NCI-H345 treated with DMSO at 0.1 percent for 48 hours (cell line): Measurements from ENCODE around the gene SLIT1.
"Not testable (repeated sequence)": the region's sequence is repeated elsewhere in the genome, so short reads cannot be mapped to it uniquely, and the experiment has no call there.

ENCODE experiments used
- DNase-seq: peaks from one replicate; lab custom pipeline; 2025; ENCODE audit not compliant: unreplicated experiment; lab: John Stamatoyannopoulos, UW

SLIT1 gene

DNA sequence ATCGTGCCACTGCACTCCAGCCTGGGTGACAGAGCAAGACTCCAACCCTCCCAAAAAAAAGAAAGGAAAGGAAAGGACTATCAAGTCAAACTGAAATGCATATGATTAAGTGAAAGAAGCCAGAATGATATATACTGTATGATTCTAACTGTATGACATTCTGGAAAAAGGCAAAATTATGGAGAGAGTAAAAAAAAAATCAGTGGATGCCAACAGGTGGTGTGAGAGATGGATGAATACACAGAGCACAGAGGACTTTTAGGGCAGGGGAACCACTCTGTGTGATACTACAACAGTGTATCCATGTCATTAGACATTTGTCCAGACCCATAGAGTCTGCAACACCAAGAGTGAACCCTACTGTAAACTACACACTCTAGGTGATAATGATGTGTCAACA is 99.2 kb downstream of the SLIT1 start:
- no peak for DNase-seq

DNA sequence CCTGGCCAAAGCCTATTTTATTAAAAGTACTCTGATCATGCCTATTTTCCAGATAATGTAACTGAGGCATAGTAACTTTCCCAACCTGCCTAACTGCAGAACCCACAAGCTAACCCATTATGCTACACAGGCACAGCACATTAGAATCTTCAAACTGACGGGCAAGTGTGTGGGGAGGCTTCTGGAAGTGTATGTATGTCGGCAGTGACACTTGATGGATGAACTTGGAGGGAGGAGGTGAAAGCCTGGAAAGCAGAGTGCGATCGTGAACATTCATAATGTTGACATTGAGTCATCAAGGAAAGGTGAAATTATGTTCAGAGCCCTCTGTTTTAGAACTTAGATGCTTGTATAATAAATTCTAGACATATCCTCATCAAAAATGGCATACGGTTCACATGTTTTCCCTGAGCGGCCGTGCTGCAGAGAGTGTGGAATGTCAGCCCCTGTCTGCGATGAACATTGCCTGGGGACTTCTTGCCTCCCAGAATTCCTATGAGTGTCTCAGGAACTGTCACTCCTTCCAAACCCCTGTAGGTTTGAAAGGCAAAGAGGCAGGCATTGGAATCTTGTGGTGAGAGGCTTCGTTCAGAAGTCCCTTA is 102.4 kb downstream of the SLIT1 start:
- DNase-seq = no peak

DNA sequence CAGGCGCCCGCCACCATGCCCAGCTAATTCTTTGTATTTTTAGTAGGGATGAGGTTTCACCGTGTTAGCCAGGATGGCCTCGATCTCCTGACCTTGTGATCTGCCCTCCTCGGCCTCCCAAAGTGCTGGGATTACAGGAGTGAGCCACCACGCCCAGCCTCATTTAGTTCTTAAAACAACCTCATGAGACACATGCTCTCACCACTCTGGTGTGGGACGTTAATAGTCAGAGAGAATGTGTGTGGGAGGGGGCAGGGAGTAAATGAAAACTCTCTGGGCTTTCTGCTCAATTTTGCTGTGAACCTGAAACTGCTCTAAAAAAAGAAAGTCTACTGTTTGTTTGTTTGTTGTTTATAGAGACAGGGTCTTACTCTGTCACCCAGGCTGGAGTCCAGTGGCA is 103.2 kb downstream of the SLIT1 start:
- not testable (repeated sequence) for DNase-seq

DNA sequence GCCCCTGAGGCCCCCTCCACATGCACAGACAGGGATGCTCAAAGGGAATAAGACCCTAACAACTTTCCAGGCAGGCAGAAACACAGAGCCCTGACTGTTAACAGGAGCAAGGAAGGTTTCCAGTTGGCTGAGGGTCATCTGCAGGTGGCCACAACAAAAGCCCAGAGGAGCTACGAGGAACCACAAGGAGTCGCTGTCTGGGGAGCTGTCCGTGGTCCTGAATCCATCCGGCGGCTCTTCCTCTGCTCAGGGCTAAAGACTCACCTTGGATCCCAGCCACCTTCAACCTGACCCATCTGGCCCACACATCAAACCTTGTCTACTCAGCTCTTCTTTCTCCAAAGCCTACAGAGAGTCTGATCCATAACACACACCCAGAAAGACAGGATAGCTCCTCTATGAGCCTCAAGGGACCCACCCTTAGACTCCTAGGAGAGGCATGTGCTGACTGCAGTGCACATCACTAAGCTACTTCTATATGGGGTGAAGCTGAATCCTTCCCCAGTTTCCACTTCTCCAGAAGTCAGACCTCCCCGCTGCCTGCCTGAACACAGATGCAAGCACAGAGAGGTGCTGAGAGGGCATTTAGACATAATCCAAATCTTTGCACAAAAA is 104.0 kb downstream of the SLIT1 start:
- DNase-seq = no peak

DNA sequence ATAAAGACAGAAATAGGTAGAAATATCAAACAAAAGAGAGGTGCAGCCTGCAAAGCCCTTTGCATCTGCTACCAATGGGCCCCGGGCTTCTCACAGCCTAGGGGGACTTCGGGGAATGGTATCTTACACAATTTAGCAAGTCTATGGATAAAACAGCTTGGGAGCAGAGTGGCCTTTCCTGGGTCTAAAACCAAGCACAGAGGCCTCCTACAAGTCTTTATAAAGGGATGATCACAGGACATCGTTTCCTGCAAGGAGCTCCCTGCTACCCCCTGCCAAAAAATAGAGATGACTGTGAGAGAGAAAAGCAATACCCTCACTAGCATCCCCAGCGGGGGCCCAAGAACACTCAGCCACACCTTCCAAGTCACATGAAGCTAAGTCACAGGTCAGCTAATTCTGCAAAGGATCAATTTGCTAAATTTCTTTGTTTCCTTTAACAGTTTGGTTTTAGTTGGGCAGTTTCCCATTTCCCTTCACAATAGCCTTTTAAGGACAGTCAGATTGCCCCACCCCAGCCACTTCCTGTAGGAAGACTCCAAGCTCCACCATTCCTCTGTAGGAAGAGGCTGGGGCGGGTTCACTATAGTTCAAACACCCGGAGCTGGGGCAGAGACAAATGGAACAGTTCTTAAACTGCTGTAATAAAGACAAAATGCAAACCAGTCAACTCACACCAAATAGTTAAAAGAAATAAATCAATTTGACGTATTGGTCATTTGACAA is 105.5 kb downstream of the SLIT1 start:
- no peak for DNase-seq

DNA sequence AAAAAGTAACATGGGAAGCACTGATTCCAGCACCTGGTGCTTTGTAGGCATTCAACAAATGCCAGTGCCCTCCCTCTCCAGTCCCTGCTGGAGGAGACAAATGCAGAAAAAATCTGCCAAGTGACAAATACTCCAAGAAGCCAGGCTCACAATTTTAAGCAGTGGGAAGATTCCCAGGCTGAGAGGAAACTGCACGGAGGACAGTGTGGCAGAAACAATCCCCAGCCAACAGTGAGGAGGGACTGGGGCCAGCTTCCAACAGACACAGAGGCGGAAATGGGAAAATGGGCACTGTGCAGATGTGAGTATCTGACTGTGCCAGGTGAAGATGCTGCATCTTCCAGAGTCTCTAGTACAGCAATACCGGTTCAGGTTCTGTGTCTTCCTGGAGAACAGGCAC is 106.3 kb downstream of the SLIT1 start:
- no peak for DNase-seq

DNA sequence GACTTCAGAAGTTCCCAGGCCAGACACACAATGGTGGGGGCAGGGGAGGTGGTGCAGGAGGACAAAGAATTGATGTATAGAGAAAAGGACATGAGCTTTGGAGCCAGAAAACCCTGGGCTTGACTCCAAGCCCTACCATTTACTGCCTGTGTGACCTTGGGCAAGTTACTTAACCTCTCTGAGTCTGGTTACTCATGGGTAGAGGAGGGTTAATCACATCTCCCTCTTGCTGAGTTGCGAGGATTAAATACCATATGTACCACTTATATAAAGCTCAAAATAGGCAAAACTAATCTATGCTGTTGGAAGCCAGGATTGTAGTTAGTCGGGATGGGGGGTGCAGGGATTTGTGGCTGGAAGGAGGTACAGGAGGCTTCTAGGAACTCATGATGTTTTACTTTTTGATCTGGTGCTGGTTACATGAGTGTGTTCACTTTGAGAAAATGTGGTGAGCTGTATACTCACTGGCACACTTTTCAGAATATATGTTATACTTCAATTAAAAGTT is 106.8 kb downstream of the SLIT1 start:
- no peak for DNase-seq

DNA sequence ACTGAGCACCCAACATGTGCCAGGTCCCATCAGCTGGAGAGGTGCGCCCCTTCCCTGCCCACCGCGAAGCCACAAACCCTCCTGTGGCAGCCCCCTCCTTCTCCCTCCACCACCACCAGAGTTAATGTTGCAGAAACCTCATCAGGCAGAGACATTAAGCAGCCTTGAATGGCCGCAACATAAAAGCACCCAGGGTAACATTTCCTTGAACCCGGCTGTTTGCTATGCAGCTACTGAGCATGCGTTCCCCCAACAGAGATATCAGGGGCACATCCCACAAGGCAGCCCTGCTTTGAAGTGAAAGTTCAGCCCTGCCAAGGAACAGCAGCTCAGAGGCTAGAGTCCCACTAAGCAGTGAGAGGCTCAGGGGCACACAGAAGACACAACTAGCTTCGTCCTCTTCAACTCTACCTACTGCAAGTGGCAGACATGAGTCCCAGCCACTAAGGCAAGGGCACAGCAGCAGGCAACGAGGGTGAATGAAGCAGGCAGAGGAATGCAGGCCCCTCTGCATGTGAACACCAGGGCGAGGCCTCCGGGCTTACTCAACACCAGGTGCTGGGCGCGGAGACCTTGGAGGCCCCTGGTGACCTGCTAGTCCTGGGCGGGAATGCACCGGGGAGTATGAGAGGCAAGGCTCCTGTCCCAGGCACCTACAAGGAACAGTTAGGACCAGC is 107.4 kb downstream of the SLIT1 start:
- no peak for DNase-seq

DNA sequence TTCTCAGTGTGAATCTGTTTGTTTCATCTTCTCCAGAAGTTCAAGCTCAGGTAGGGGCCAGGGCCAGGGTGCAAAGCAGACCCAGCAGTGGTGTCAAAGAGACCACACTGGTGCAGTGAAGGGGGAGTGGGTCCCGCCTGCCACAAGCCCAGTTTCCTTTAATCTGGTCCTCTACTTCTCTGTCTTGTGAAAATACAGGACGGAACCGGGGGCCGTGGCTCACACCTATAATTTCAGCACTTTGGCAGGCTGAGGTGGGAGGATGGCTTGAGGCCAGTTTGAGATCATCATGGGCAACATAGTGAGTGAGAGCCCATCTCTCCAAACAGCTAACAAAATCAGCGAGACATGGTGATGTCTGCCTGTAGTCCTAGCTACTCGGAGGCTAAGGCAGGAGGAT is 109.0 kb downstream of the SLIT1 start:
- no peak for DNase-seq

DNA sequence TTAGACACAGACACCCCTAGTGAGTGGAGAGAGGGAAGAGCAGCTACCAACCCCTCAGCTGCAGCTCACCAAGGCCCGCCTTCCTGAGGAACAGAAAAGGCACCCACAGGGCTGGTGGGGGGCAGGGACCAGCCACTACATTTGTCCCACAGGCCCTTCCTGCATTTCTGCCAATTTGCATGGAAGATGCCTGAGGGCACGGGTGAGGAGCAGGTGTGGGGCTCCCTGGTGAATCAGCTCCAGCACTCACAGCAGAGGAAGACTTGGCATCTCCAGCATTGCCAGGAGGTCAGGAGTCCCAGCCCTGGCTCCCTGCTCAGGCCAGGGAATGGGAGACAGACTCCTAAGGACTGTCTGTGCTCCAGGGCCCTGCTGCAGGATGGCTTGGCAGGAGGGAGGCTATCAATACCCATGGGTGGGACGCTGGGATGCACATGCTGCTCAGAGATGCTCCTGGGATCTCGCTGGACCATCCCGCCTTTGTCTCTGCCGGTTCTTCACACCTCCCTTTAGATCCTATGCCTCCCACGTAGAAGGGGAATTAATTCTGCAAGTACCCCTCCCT is 109.7 kb downstream of the SLIT1 start:
- no peak for DNase-seq

DNA sequence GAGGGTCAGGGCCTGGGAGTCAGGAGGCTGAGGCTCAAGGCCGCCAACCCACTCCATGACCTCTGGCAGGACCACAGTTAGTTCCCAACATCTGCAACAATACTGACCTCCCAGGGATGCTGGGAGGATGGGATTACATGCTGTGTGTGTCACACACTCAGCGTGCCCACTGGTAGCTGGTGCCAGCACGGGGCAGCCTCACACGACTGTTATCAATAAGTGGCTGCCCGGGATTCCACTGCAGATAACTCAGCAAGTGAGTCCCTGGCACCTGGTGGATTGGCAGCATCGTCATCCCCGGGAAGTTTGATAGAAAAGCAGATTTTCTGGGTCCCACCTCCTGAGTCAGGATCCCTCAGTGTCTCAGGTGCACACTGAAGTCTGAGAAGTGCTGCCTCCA is 110.3 kb downstream of the SLIT1 start:
- no peak for DNase-seq

DNA sequence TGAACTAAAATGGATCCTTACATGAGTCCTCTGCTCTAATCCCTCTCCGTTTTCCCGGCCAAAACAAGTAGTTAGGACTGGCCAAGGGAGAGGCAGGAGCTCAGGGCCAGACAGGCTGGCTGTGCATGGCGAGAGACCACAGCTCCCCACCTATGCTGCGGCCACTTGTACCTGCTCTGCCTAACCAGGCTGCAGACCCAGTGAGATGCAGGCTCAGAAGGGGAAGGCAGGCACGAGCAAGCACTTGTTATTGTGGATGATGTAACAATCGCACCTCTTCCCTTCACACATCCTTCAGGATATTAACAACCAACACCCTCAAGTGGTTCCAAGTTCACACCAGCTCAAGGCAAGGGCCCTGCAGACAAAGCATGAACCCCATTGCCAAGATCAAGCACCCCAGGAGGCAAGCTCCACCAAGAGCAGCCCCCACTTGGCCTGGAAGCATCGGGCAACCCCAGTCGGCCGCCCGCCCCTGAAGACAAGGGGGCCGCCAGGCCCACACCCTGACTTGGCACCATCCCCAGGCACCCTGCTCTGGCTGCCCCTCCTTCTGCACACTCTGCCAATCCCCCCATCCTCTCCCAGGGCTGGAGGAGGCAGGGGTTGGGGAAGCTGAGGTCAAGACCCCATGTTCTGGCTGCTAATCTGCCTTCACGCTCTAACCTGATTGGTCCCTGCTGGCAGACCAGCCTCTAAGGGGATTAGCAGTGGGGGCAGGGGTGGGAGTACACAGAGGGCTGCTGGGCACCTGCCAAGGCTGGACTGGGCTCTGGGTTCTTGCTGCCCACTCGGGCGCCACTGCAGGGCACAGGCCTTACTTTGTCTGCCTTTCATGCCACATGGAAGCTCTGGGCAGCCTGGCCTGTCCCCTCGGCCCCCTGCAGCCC is 111.3 kb downstream of the SLIT1 start:
- DNase-seq = no peak

DNA sequence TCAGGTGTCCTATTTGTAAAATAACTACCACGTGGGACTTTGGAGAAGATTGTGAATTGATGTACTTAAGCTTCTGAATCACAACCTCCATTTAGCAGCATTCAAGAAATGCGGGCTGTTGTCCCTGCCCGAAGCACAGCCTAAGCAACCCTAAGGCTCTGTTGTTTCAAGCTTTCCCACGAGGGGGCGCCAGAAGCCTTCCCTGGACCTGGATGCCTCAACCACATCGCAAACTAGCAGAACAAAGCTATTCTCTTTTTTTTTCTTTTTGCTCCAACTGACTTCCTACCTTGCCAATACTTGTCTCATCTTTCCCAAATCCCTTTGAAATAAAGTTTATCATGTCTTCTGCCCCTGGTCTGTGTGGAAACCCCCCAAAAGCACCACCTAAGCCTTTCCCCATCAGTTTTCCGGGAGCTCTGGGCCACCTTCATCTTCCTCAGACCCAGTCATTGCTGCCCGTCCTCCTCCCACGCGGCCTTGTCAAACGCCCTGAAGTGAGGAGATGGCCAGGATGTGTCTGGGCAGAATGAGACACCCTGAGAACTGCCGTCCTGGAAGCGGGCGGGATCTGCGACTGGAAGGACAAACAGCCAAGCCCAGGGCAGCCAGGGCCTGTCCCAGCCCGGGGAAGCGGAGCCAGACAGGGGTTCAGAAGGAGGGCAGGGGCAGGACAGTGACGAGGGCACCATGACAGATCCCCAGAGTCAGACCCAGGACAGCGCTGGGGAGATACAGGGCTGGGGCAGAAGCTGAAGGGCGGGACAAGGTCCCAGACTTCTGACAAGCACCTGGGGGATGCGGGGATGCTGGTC is 112.7 kb downstream of the SLIT1 start:
- peak; percentile 39 for DNase-seq

DNA sequence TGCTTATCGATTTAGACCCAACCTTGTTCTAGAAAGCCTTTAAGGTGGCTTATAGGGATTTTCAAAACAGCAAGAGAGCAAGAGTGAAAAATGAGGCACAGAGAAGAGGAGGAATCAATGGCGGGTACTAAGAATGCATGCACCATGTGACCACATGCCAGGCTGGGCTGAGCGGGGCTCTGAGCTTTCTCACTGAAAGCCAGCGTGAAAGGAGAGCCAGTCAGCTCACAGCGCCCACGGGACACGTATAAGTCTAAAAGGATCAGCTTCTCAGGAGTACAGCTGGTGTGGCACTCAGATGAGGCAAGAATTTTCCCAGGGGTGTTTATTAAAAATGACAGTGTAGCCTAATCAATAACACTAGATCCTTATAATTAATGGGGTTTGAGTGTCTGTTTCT is 114.3 kb downstream of the SLIT1 start:
- DNase-seq = no peak

DNA sequence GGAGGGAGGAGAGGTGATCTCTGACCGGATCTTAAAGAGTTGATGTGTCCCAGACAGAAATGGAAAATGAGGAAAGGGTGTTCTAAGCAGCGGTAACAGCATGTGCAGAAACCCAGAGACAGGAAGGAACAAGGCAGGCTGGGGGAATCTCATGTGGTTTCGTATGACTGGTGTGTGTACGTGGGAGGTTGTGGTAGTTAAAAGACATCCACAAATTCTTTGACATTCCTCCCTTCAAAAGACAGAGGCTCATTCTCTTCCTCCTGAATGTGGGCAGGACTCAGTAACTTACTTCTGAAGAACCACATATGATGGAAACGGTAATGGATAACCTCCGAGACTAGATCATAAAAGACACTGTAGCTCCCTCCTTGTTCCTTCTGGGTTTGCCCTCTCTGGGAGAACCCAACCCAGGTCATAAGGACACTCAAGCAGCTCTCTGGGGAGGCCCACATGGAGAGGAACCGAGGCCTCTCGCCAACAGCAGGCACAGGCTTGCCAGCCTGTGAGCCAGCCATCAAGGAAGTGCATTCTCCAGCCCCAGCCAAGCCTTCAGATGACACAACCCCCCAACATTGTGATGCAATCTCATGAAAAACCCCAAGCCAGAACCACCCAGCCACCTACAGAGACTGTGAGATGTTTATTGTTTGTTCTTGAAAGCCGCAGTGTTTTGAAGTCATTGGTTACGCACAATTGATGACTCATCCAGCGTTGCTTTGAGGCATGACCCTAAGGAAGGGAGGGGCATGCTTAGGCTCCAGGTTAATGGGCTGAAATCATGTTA is 116.0 kb downstream of the SLIT1 start:
- no peak for DNase-seq

DNA sequence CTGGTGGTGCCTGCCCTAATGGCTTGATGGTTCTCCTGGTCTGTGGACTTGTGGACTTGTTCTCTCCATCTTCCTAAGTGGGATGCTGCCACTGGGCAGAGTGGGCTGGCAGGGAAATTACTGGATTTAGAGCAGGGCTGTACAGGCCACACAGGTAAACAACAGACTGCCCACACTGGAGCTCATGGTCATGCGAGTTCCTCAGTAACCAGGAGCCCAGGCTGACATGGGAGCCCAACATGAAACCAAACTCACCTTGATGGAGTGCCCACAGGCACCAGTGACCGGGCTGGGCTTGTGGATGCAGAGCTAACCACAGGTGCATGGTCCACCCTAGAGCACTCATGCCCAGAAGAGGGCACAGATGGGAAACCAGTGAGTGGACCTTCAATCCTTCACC is 116.7 kb downstream of the SLIT1 start:
- no peak for DNase-seq

DNA sequence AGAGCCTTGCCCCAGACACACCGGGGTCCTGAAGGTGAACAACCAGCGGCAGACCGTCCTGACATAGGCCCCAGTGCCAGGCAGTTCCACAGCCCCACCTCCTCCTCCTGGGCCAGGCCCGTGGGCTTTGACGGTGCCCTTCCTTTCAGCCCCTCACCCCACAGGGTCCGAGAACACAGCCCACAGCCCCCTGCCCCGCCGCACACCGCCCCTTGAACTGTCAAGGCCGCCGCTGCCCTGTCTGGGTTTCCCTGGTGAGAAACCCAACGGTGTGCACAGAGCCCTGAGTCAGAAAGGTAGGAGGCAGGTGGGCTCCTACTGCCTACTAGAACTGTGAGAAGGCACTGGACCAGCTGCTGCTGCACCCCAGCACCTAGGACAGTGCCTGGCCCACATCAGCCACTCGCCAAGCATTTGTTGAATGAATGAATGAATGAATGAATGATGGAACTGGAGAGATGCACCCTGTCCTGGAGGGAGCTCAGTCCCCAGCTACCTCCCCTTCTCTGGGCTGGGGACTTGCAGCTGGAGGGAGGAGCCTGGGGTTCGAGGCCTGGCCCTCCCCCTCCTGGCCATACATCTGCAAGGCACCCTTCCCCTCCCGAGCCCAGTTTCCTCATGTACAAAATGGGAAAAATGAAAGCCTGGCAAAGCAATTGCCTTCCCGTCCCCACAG is 117.9 kb downstream of the SLIT1 start:
- no peak for DNase-seq

DNA sequence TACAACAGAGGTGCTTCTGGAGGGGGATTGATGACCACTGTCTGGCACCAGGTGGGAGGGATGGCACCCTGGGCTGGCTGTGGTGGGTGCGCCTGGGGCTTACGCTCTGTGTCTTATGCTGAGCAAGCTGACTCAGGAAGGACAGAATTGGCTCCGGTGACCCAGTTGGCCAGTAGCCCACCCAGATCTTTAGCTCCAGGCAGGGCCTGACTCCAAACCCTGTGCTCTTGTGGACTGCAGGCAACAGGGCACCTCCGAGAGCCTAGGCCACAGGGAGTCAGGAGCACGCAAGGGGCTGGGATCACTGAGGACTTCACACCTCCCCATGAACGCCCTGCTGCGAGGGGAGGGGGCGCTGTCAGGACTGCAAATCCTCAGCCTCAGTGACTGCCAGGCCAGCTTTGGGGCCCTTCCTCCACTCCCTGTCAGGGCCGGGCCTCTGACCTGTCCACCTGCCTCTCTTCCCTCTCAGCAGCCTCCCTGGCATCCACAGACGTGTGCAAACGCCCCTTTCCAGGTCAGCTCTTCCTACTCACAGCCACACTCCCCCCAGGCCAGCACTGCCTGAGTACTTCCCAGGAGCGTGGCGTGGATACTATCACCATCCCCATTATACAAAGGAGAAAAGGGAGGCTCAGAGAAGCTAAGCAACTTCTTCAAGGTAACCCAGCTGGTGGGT is 118.7 kb downstream of the SLIT1 start:
- DNase-seq = no peak
